SK-N-MC (cell line): ENCODE results near the gene MPO.

Experiments
- DNase-seq: peaks from one replicate; pipeline ENCODE4 v3.0.0-alpha.2; 2011; ENCODE audit warnings: low read depth, low spot score
- H3K27ac ChIP-seq: fragments of 200-600 bp; sonication (generic); 2 replicates; pipeline ENCODE4 v1.5.1; 2016; ENCODE audit warnings: mixed run types
- H3K36me3 ChIP-seq: fragments of 200-600 bp; sonication (generic); 2 replicates; pipeline ENCODE4 v1.6.1; 2017; ENCODE audit warnings: antibody characterized with exemption, low read length, mixed read lengths; ENCODE audit not compliant: insufficient read depth
- H3K4me3 ChIP-seq: fragments of 200-600 bp; sonication (generic); 2 replicates; pipeline ENCODE4 v1.5.1; 2016
- H3K9ac ChIP-seq: fragments of 200-600 bp; sonication (generic); 2 replicates; pipeline ENCODE4 v1.8.0; 2017; ENCODE audit warnings: mixed run types, mixed read lengths; ENCODE audit not compliant: insufficient read length
- H3K9me3 ChIP-seq: fragments of 200-600 bp; sonication (generic); 2 replicates; pipeline ENCODE4 v1.6.1; 2017; ENCODE audit warnings: low read depth, mild to moderate bottlenecking, antibody characterized with exemption, low read length, moderate library complexity, mixed read lengths
- EZH2 ChIP-seq: fragments of 200-600 bp; sonication (generic); IDR thresholded peaks from one replicate; pipeline ENCODE4 v1.6.1; 2017; ENCODE audit warnings: antibody characterized with exemption
- FOXP2 ChIP-seq: optimal IDR thresholded peaks from 2 replicates; pipeline ENCODE3; 2011; ENCODE audit warnings: mild to moderate bottlenecking, moderate library complexity; ENCODE audit not compliant: insufficient read depth; ENCODE audit errors: extremely low read length, control extremely low read depth
- POLR2AphosphoS5 ChIP-seq: IDR thresholded peaks from 2 replicates; pipeline ENCODE4 v1.6.1; 2012; ENCODE audit warnings: mild to moderate bottlenecking, low read depth, low read length, borderline replicate concordance

Gene MPO

DNA sequence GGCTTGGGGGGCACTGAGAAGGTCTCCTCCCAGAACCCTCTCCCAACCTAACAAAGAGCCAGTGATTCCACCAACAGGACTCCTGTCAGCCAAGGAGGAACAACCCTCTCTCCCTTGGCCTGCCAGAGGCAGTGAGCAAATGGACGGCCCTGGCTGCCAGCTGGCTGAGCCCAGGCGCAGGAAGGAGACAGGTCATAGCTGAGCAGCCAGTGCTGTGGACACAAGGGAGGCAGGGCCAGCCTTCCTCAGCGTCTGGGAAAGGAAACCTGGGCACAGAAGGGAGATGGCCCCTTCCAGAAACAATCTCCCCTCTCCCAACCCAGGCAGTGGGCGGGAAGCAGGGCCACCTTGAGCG is 2.1 kb downstream of the MPO start:
- no peak overlapping the region for H3K4me3 ChIP-seq
- no peak for DNase-seq
- no peaks in the 10 kb centered on the region for H3K9me3 ChIP-seq
- H3K36me3 ChIP-seq: no peaks in the 10 kb centered on the region
- H3K9ac ChIP-seq: no peak overlapping the region
- no peak for TF ChIP-seq EZH2
- TF ChIP-seq FOXP2: no peak
- no peak for TF ChIP-seq POLR2AphosphoS5
- no peak overlapping the region for H3K27ac ChIP-seq

DNA sequence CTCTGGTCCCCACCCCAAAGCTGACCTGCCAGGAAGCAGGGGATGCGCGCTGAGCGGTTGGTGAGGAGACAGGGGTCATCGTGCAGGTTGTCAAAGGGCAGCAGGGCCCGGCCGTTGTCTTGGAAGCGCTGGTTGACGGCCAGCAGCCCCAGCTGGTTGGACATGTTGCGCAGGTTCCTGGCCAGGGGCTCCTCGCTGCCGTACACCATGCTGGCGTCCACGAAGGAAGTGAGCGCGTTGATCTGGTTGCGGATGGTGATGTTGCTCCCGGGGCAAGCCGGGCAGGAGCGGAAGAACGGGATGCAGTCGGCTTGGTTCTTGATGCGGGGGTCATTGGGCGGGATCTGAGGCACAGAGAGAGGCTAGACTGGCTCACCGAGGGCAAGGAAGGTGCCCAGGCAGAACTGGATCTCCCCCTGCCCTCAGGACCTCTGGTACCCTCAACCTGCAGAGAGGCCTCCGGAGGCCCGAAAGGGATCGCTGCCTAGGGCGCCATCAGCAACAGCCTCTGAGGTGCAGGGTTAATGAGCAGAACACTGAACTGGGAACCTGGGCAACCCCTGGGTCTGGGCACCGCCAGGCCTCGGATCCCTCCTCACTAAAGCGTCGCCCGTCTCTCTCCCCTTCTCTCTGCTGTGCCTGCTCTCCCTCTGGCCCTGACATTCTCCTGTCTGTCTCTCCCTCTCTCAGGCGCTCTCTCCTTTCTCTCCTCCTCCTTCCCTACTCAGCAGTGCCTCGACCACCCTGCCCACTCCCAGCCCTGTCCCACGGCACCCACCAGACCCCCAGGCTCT is 2.7 kb downstream of the MPO start:
- no peak overlapping the region for H3K27ac ChIP-seq
- H3K4me3 ChIP-seq: no peak overlapping the region
- H3K9ac ChIP-seq: no peak overlapping the region
- TF ChIP-seq POLR2AphosphoS5: no peak
- TF ChIP-seq EZH2: no peak
- TF ChIP-seq FOXP2: no peak
- H3K36me3 ChIP-seq: no peaks in the 10 kb centered on the region
- no peaks in the 10 kb centered on the region for H3K9me3 ChIP-seq
- DNase-seq: no peak

DNA sequence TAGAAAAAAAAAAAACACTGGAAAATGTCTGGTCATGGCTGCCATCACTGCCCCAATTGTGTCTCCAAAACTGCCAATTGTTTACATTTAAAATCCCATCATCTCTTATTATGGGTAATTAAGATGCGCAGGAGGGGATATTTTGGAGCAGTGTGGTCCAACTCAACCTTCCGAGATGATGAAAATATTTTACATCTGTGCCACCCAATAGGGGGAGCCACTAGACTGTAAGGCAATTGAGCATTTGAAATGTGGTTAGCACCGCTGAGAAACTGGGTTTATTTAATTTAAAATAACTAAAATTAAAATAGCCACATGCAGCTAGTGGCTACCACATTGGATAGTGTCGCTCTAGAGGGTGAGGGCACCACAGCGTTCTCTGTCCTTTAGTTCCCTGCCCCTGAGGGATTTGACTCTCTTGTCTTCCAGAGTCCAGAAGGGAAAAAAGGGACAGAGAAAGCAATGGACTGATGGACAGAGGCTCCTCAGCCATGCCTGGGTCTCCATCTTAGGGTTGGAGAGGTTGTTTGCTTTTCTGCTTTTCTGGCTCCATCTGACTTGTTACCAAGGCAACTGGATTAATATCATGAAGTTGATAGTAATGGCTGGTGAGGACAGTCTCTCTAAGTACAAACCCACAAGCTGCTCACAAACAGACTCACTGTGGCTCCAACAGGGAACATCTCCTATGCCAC is 3.5 kb downstream of the MPO start:
- H3K27ac ChIP-seq: no peak overlapping the region
- TF ChIP-seq EZH2 (no peak), POLR2AphosphoS5 (no peak), FOXP2 (no peak)
- no peaks in the 10 kb centered on the region for H3K9me3 ChIP-seq
- H3K9ac ChIP-seq: no peak overlapping the region
- H3K4me3 ChIP-seq: no peak overlapping the region
- no peaks in the 10 kb centered on the region for H3K36me3 ChIP-seq
- no peak for DNase-seq

DNA sequence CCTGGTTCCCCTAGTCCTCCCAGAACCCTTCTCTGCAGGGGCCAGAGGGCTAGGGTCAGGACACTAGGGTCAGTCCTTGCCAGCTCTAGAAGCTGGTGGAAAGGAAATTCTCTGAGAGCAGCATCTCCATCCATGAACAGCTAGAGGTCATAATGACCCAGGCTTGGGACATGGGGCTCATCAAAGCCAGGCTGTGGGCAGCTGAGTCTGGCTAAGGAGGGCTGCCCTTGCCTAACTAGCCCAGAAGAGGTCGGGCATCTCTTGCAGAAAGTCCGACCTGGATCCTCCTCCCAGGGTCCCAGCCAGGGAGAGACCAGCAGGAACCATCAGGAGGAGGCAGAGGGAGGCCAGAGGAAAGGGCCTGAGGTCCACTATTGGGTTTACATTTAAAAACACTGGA is 4.3 kb downstream of the MPO start:
- no peak overlapping the region for H3K27ac ChIP-seq
- H3K36me3 ChIP-seq: no peaks in the 10 kb centered on the region
- H3K9me3 ChIP-seq: no peaks in the 10 kb centered on the region
- no peak overlapping the region for H3K9ac ChIP-seq
- DNase-seq: no peak
- no peak overlapping the region for H3K4me3 ChIP-seq
- TF ChIP-seq POLR2AphosphoS5 (no peak), FOXP2 (no peak), EZH2 (no peak)

DNA sequence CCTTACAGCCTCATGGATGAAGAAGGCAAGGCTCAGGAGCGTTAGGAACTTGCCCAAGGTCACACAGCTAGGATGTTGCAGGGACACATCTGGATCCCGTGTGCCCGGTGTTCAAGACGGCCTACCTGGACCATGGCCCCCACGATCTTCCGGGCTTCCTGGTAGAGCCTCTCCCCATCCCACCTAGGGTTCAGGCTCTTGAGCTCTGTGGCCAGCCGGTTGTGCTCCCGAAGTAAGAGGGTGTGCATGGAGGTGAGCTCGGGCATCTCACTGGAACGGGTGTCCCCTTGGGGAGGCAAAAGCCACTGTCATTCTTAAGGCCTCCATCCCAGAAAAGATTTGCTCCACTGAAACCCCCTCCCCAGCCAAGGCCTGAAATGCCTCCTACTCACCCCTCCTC is 5.3 kb downstream of the MPO start:
- no peak overlapping the region for H3K27ac ChIP-seq
- TF ChIP-seq POLR2AphosphoS5 (no peak), EZH2 (no peak), FOXP2 (no peak)

DNA sequence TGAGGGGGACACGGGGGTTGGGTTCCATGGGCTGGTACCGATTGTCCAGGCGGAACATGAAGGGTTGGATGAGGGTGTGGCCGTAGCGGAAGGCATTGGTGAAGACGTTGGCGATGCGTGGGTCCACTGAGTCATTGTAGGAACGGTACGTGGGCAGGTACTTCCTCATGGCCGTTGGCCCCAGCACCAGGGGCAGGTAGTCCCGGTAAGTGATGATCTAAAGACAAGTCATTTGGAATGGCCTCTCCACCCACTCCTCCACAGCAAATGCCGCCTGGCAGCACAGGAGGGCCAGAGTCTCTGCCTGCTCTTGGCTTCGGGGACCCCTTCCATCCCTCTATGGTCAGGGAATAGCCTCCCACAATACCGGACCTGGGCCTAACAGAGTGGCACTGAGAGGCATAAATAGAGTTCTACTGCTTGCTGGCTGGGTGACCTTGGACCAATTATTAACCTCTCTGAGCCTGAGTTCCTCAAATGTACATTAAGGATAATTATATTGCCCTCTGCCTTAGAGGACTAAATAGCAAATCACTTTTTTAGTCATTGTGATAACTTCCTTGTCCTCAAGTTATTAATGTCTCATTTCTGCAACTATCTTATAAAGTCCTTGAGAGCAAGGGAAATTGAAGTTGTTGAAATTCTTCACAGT is 7.2 kb downstream of the MPO start:
- Histone ChIP-seq H3K9me3 (no peaks in the 10 kb centered on the region), H3K4me3 (no peak overlapping the region), H3K27ac (no peak overlapping the region), H3K36me3 (no peaks in the 10 kb centered on the region), H3K9ac (no peak overlapping the region)
- DNase-seq: no peak
- TF ChIP-seq POLR2AphosphoS5 (no peak), FOXP2 (no peak), EZH2 (no peak)

More for the DNA sequence above, 5.3 kb downstream of the MPO start:
- H3K9me3 ChIP-seq: no peaks in the 10 kb centered on the region
- no peak for DNase-seq
- H3K9ac ChIP-seq: no peak overlapping the region
- H3K4me3 ChIP-seq: no peak overlapping the region
- H3K36me3 ChIP-seq: no peaks in the 10 kb centered on the region

DNA sequence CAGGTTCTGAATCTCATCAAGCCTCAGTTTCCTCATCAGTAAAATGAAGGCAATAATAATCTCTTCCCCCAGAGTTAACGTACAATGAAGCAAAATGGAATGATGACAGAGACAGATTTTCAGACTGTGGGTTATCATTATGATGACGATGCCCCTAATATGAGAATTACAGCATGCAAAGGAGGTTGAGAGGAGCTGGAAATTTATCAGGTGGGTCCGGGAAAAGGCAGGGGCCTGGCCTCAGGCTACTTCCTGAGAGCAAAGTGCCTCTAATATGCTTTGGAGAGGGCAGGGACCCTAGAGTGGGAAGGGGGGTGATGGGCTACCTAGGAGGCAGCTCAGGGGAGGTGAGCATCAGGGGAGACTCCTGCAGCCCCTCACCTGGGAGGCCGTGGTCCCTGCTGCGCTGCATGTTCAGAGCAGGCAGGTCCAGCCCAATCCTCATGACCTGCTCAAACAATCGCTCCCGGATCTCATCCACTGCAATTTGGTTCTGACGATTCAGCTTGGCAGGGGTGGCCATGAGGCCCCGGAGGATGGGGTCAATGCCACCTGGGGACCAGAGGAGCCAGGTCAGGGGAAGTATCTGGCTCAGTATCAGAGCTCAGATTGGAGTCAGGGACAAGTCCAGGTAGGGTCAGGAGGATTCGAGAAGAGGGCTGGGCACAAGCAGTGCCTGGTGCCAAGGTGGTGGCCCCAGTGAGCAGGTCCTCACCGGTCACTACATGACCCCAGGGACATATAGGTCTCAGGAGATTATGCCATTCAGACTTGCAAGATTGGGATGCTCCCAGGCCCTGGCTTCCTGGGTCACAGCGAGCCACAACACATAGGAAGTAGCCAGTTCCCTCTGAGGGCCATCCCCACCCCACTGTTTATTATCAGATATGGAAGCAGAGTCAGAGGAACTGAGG is 8.1 kb downstream of the MPO start:
- DNase-seq: no peak
- Histone ChIP-seq H3K9me3 (no peaks in the 10 kb centered on the region), H3K9ac (no peak overlapping the region), H3K36me3 (no peaks in the 10 kb centered on the region), H3K4me3 (no peak overlapping the region), H3K27ac (no peak overlapping the region)
- no peak for TF ChIP-seq POLR2AphosphoS5
- TF ChIP-seq FOXP2: no peak
